Femur (tissue), 1 donor: ENCODE data around the gene BTBD7.

Experiments used
- DNase-seq: peaks from one replicate; pipeline ENCODE4 v3.0.0-alpha.2; 2017

Gene BTBD7

GRCh38 chr14:93328546-93328945 is 4.3 kb downstream of the BTBD7 start:
- DNase-seq, result no peak

GRCh38 chr14:93326196-93326595 is 6.6 kb downstream of the BTBD7 start:
- DNase-seq, result no peak

GRCh38 chr14:93323600-93324174 is 9.1 kb downstream of the BTBD7 start:
- DNase-seq, result no peak

- no peak for DNase-seq
Measured at GRCh38 chr14:93322929-93323599, 9.8 kb downstream of the BTBD7 start.

- DNase-seq, result no peak
Measured at GRCh38 chr14:93320489-93320888, 12.3 kb downstream of the BTBD7 start.

GRCh38 chr14:93319958-93320357 is 12.9 kb downstream of the BTBD7 start:
- DNase-seq, result no peak

GRCh38 chr14:93319494-93319893 is 13.3 kb downstream of the BTBD7 start:
- DNase-seq, result no peak

GRCh38 chr14:93318927-93319326 is 13.9 kb downstream of the BTBD7 start:
- DNase-seq, result no peak

GRCh38 chr14:93317875-93318807 is 14.7 kb downstream of the BTBD7 start:
- no peak for DNase-seq

GRCh38 chr14:93317210-93317874 is 15.5 kb downstream of the BTBD7 start:
- DNase-seq, result no peak

GRCh38 chr14:93316716-93317115 is 16.1 kb downstream of the BTBD7 start:
- no peak for DNase-seq

GRCh38 chr14:93315575-93315974 is 17.3 kb downstream of the BTBD7 start:
- DNase-seq, result no peak

GRCh38 chr14:93311082-93311481 is 21.8 kb downstream of the BTBD7 start:
- no peak for DNase-seq

- no peak for DNase-seq
Measured at GRCh38 chr14:93309427-93309966, 23.3 kb downstream of the BTBD7 start.

GRCh38 chr14:93308686-93309345 is 24.0 kb downstream of the BTBD7 start:
- no peak for DNase-seq

GRCh38 chr14:93306812-93307211 is 26.0 kb downstream of the BTBD7 start:
- no peak for DNase-seq

- DNase-seq, result no peak
Measured at GRCh38 chr14:93305725-93306418, 27.0 kb downstream of the BTBD7 start.

- DNase-seq, result no peak
Measured at GRCh38 chr14:93304771-93305170, 28.1 kb downstream of the BTBD7 start.

- DNase-seq, result no peak
Measured at GRCh38 chr14:93303659-93304058, 29.2 kb downstream of the BTBD7 start.

GRCh38 chr14:93302688-93303581 is 29.9 kb downstream of the BTBD7 start:
- DNase-seq, result no peak
